Activated CD8-positive, alpha-beta T cell treated with anti-CD3 and anti-CD28 coated beads for 36 hours (primary cell): ENCODE results near the gene MRPS23. TPM values are rescaled to one million over a fixed set of nuclear protein-coding genes. Genes with fewer than 3 reads are reported as not detected.

Source experiments
- ATAC-seq: fragments of 200-7000 bp; cut with Tn5 transposase; one replicate; pipeline ENCODE4 v1.10.0; 2021; ENCODE audit warnings: mild to moderate bottlenecking, moderate library complexity
- CTCF ChIA-PET: fragments of 350-600 bp; sonication (Branson Sonifier 250); formaldehyde crosslinking; loops from one replicate; lab custom pipeline; 2021; ENCODE audit warnings: antibody characterized with exemption; lab: Charles Lee
- POLR2A ChIA-PET: fragments of 350-600 bp; sonication (Branson Sonifier 250); formaldehyde crosslinking; loops from one replicate; lab custom pipeline; 2021; ENCODE audit warnings: antibody characterized with exemption; lab: Charles Lee
- DNase-seq: peaks from one replicate; pipeline ENCODE4 v3.0.0-alpha.2; 2020
- H3K27ac Mint-ChIP-seq: one replicate; pipeline ENCODE4 v1.8.0; 2021; ENCODE audit warnings: mild to moderate bottlenecking, mixed read lengths
- H3K27me3 Mint-ChIP-seq: one replicate; pipeline ENCODE4 v1.8.0; 2021; ENCODE audit warnings: mixed read lengths
- H3K36me3 Mint-ChIP-seq: one replicate; pipeline ENCODE4 v1.8.0; 2021; ENCODE audit warnings: low read depth, mixed read lengths
- H3K4me1 Mint-ChIP-seq: one replicate; pipeline ENCODE4 v1.8.0; 2021; ENCODE audit warnings: low read depth, mixed read lengths
- H3K4me3 Mint-ChIP-seq: one replicate; pipeline ENCODE4 v1.8.0; 2021; ENCODE audit warnings: mild to moderate bottlenecking, moderate library complexity, mixed read lengths
- H3K9me3 Mint-ChIP-seq: one replicate; pipeline ENCODE4 v1.8.0; 2021; ENCODE audit warnings: mixed read lengths
- intact Hi-C: fragments of 100-400 bp; cut with micrococcal nuclease; formaldehyde crosslinking; loops from one replicate; pipeline ENCODE4 v1.10.0; 2022
- total RNA-seq, 2 experiments: library from RNA; stranded (reverse); gene quantifications; one replicate each; pipeline ENCODE4 v1.2.3, GENCODE V29; 2021
- TF ChIP-seq, protein P1 (sequence below): fragments of 200-600 bp; IDR thresholded peaks from one replicate; pipeline ENCODE4 v1.8.0; 2022; ENCODE audit warnings: antibody characterized with exemption, mild to moderate bottlenecking

MRPS23 gene
- total RNA-seq = 10 to 100 TPM; 69.5 to 70.0 TPM

DNA sequence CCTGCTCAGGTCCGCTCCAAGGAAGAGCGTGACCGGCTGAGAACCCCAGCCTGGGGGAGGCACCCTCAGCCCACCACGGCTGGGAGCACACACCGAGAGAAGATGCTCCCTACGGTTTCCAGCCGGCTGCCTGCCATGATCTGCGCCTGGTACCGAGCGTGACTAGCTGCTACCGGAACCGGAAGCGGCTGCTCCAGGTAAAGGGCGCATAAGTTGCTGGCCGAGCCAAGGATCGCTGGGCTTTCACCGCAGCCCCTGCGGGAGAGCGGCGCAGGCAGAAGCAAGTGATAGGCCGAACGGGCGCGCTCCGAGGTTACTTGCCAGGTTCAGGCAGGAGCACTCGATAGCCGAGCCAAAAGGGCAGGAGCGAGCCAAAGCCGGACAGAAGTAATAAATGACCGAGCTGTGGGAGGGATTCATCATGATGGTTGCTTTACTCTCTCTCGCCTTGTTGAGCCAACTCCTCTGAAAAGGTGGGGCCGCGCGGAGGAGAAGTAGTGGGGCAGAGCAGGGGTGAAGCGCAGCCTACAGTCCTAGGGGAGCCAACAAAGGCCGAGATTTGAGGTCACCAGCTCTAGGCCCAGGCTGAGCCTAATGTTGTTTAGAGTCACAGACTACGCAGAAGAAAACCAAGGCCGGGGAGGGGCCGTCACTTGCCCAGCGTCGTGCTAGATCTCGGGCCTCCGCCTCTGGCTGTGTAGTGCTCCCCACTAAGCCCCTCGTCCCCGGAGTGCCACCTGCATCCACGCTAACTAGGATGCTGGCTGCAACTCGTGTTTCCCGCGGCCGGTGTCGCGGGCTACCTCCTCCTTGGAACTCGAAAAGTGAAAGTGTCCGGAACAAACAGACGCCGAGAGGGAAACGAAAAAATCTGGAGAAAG lies at the start of gene MRPS23:
Gene MRPS23, minus strand, starts transcription at position 171 of the 881 bp plus-strand sequence. Its CDS starts 34 bp downstream, at position 137.
- DNase-seq (peak; percentile 98), ATAC-seq (peak; percentile 97)
- ChIA-PET POLR2A (interaction anchor here (0.6 to 2.9 kb wide), 15 partner anchors 8 to 234 kb away, joined by 3 to 18 read pairs (median 4); partner anchors contain the start of gene SRSF1), CTCF (interaction anchor here (0.8 to 6.0 kb wide), 7 partner anchors 9 to 150 kb away, joined by 3 to 49 read pairs (median 6); no protein-coding TSS in a partner anchor)
- Mint-ChIP-seq H3K27me3 (no peaks in the 10 kb centered on the region), H3K36me3 (peaks cover 22% of the 10 kb centered on the region), H3K9me3 (no peaks in the 10 kb centered on the region), H3K27ac (peak within 1 kb of the TSS; percentile 95), H3K4me3 (peak within 1 kb of the TSS; percentile 91), H3K4me1 (peaks cover 30% of the 10 kb centered on the region)
- TF ChIP-seq, protein P1, sequence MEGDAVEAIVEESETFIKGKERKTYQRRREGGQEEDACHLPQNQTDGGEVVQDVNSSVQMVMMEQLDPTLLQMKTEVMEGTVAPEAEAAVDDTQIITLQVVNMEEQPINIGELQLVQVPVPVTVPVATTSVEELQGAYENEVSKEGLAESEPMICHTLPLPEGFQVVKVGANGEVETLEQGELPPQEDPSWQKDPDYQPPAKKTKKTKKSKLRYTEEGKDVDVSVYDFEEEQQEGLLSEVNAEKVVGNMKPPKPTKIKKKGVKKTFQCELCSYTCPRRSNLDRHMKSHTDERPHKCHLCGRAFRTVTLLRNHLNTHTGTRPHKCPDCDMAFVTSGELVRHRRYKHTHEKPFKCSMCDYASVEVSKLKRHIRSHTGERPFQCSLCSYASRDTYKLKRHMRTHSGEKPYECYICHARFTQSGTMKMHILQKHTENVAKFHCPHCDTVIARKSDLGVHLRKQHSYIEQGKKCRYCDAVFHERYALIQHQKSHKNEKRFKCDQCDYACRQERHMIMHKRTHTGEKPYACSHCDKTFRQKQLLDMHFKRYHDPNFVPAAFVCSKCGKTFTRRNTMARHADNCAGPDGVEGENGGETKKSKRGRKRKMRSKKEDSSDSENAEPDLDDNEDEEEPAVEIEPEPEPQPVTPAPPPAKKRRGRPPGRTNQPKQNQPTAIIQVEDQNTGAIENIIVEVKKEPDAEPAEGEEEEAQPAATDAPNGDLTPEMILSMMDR = no peak
- intact Hi-C loops = no loop called here

DNA sequence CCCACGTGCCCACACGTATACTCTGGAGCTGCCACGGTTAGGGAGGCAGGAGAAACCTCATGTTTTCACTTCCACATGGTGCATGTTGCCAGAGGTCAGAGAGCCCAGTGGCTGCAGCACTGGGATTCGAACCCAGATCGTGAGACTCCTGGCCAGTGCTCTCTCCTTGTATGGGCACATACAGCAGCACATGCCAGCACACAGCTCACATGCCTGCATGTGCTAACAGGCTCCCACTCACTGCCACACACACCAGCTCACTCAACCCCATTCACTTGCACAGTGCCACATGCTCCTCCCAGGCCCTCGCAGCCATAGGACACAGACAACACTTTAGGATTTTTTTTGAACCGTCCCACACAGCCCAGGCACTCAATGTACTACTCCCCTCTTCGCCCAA lies 49.5 kb upstream of the MRPS23 start:
- Mint-ChIP-seq H3K4me3 (no peak overlapping the region), H3K36me3 (no peaks in the 10 kb centered on the region), H3K4me1 (peaks cover 5% of the 10 kb centered on the region), H3K27me3 (no peaks in the 10 kb centered on the region), H3K9me3 (no peaks in the 10 kb centered on the region), H3K27ac (no peak overlapping the region)
- intact Hi-C loops = no loop called here
- ATAC-seq = no peak
- DNase-seq = no peak
- POLR2A ChIA-PET = interaction anchor here (0.6 to 1.2 kb wide), 2 partner anchors 100 to 1281 kb away, joined by 3 read pairs; no protein-coding TSS in a partner anchor
- TF ChIP-seq, protein P1 = no peak
- CTCF ChIA-PET = interaction anchor here (1.2 kb wide), 1 partner anchor 13 kb away, joined by 4 read pairs; no protein-coding TSS in a partner anchor

DNA sequence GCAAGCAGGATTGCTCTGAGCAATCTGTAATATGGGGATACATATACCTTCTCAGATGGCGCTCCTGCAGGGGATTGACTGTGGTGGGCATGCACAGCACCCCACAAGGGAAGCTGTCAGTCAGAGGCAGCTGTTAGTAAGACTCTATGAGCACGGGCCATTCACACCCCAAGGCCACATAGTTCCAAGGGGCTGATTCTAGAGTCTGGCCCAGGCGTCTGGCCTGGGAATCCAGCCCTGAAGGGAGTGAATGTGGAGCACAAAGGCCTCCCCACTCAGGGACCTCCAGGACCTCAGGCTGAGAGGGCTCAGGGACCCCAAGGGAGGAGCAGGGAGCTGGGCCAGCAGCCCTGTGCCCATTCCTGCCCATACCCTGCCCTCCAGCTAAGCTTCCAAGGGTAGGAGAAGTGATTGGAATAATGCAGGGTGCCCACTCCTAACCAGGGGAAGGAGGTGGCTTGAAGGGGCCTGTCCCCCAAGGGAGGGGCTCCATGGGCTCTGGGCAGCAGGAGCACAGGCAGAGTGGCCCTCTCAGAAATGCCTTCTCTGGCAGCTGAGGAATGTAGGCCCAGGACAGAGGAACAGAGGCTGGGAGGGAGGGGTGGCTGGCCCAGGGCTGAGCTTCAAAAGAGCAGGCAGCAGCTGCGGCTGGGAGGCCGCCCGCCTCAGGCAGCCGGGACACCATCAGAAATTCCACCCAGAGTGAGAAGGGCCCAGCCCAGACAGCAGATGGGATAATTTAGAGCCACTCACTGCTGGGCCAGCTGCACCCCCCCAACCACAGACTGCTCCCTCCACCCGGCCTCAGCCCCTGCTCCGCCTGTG lies 48.9 kb upstream of the MRPS23 start:
- no peak overlapping the region for H3K27ac Mint-ChIP-seq
- peaks cover 5% of the 10 kb centered on the region for H3K4me1 Mint-ChIP-seq
- DNase-seq (no peak), ATAC-seq (no peak)
- no peaks in the 10 kb centered on the region for H3K27me3 Mint-ChIP-seq
- CTCF ChIA-PET = interaction anchor here (0.9 to 1.3 kb wide), 2 partner anchors 38 to 41 kb away, joined by 3 read pairs; no protein-coding TSS in a partner anchor
- no peaks in the 10 kb centered on the region for H3K36me3 Mint-ChIP-seq
- intact Hi-C loops = no loop called here
- H3K4me3 Mint-ChIP-seq = no peak overlapping the region
- TF ChIP-seq, protein P1 = no peak
- H3K9me3 Mint-ChIP-seq = no peaks in the 10 kb centered on the region
- POLR2A ChIA-PET = interaction anchor here (1.2 kb wide), 1 partner anchor 101 kb away, joined by 3 read pairs; no protein-coding TSS in a partner anchor

DNA sequence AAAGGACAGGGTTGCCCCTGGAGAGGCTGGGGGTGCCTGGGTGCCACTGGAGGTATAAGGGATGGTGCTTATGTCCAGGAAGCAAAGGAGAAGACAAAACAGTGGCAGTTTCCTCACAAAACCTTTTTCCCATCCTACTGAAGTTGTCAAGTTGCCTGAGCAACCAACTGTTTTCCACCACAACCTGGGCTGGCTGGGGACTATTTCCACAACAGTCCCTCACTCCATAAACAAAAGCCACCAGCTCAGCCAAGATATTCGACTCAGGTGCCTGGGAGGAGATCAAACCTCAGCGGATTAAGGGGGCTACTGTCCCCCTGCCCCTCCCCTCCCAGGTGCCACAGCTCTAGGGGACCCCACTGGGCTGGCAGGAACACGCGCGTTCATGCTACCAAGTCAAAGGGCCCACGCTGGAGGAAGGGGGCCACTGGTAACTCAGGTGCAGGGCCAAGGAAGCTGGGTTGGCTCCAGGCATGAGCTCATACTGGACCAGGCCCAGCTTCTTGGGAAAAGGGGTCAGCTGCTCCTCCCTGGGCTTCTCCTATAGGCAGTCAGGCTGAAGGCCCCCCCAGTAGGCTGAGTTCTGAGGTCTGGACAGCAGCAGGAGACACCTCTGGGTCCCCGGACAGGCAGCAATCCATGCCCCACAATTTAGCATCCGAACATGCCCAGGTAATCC lies 45.7 kb upstream of the MRPS23 start:
- no peaks in the 10 kb centered on the region for H3K4me1 Mint-ChIP-seq
- intact Hi-C loops = no loop called here
- no peaks in the 10 kb centered on the region for H3K36me3 Mint-ChIP-seq
- TF ChIP-seq, protein P1 = no peak
- H3K27me3 Mint-ChIP-seq = peaks cover 2% of the 10 kb centered on the region
- no peak overlapping the region for H3K27ac Mint-ChIP-seq
- H3K9me3 Mint-ChIP-seq = no peaks in the 10 kb centered on the region
- no peak overlapping the region for H3K4me3 Mint-ChIP-seq
- no peak for DNase-seq
- ATAC-seq = no peak
- POLR2A ChIA-PET = interaction anchor here (1.0 kb wide), 1 partner anchor 13 kb away, joined by 3 read pairs; no protein-coding TSS in a partner anchor
- CTCF ChIA-PET = interaction anchor here (0.7 to 1.7 kb wide), 3 partner anchors 37 to 104 kb away, joined by 3 to 4 read pairs (median 3); no protein-coding TSS in a partner anchor
